HEK293 (cell line): ENCODE results near the gene PITPNC1.

Experiments
- CTCF ChIA-PET: fragments of 350-600 bp; formaldehyde crosslinking; extraction: SDS; loops from one replicate; lab custom pipeline; 2021; ENCODE audit warnings: antibody characterized with exemption; lab: Yijun Ruan, JAX
- POLR2A ChIA-PET: fragments of 300-600 bp; formaldehyde crosslinking; extraction: SDS; loops from one replicate; lab custom pipeline; 2020; ENCODE audit warnings: antibody characterized with exemption, inconsistent platforms; lab: Yijun Ruan, JAX
- H3K27ac ChIP-seq: fragments of 200-500 bp; sonication (Bioruptor generic); 2 replicates; pipeline ENCODE4 v1.5.1; 2014; ENCODE audit warnings: low read depth, low read length, control low read depth, inconsistent platforms; ENCODE audit errors: extremely low read depth
- H3K36me3 ChIP-seq, 2 experiments: fragments of 200-500 bp in 1 of 2; sonication (Bioruptor generic) in 1 of 2; 1 replicate in 1 of 2; 2 replicates in 1 of 2; pipeline ENCODE4 v1.5.1; 2014 to 2017; ENCODE audit warnings: inconsistent platforms in 2 of 2, low read length in 2 of 2; ENCODE audit not compliant: control insufficient read depth in 2 of 2, insufficient read depth in 1 of 2
- H3K4me1 ChIP-seq: fragments of 200-500 bp; sonication (Bioruptor generic); 2 replicates; pipeline ENCODE4 v1.5.1; 2014; ENCODE audit warnings: mild to moderate bottlenecking, low read length, inconsistent platforms; ENCODE audit not compliant: control insufficient read depth, insufficient read depth
- H3K4me3 ChIP-seq: 2 replicates; pipeline ENCODE4 v1.5.1; 2011; ENCODE audit warnings: low read depth, mild to moderate bottlenecking, control low read depth, low read length, moderate library complexity
- H3K9me3 ChIP-seq: fragments of 200-500 bp; sonication (Bioruptor generic); 2 replicates; pipeline ENCODE4 v1.5.1; 2014; ENCODE audit warnings: low read depth, low read length, inconsistent platforms; ENCODE audit not compliant: control insufficient read depth, insufficient read depth
- BCL11B ChIP-seq: fragments of 450-650 bp; formaldehyde crosslinking; IDR thresholded peaks from 2 replicates; pipeline ENCODE4 v1.5.1; 2016; ENCODE audit warnings: low read depth, missing biosample characterization, missing genetic modification characterization
- GLI2 ChIP-seq: fragments of 450-650 bp; formaldehyde crosslinking; IDR thresholded peaks from 2 replicates; pipeline ENCODE4; 2017; ENCODE audit warnings: missing biosample characterization, missing genetic modification characterization, low read depth, borderline replicate concordance
- HOXA7 ChIP-seq: sonication (generic); formaldehyde crosslinking; IDR thresholded peaks from 2 replicates; pipeline ENCODE4 v1.8.1; 2022; ENCODE audit warnings: missing genetic modification reagents, borderline replicate concordance
- HOXD13 ChIP-seq: sonication (generic); formaldehyde crosslinking; IDR thresholded peaks from 2 replicates; pipeline ENCODE4 v1.8.0; 2022; ENCODE audit warnings: missing genetic modification reagents, borderline replicate concordance
- MYNN ChIP-seq: fragments of 450-650 bp; formaldehyde crosslinking; IDR thresholded peaks from 2 replicates; pipeline ENCODE4 v1.5.1; 2016; ENCODE audit warnings: missing biosample characterization, missing genetic modification characterization, borderline replicate concordance
- OSR2 ChIP-seq: fragments of 450-650 bp; formaldehyde crosslinking; IDR thresholded peaks from 2 replicates; pipeline ENCODE4 v1.5.1; 2016; ENCODE audit warnings: missing biosample characterization, missing genetic modification characterization
- TCF7L2 ChIP-seq: IDR thresholded peaks from 2 replicates; pipeline ENCODE4 v1.6.1; 2011; ENCODE audit warnings: low read depth, mild to moderate bottlenecking, inconsistent platforms, low read length, moderate library complexity, borderline replicate concordance
- ZBTB48 ChIP-seq: fragments of 450-650 bp; formaldehyde crosslinking; IDR thresholded peaks from 2 replicates; pipeline ENCODE4 v1.5.1; 2016; ENCODE audit warnings: missing biosample characterization, missing genetic modification characterization
- ZNF10 ChIP-seq: fragments of 450-650 bp; formaldehyde crosslinking; IDR thresholded peaks from 2 replicates; pipeline ENCODE4 v1.5.1; 2017; ENCODE audit warnings: missing biosample characterization, missing genetic modification characterization
- ZNF138 ChIP-seq: fragments of 450-650 bp; formaldehyde crosslinking; IDR thresholded peaks from 2 replicates; pipeline ENCODE4 v1.5.1; 2016; ENCODE audit warnings: missing biosample characterization, missing genetic modification characterization, borderline replicate concordance
- ZNF175 ChIP-seq: fragments of 450-650 bp; formaldehyde crosslinking; IDR thresholded peaks from 2 replicates; pipeline ENCODE4 v1.5.1; 2016; ENCODE audit warnings: missing biosample characterization, missing genetic modification characterization
- ZNF248 ChIP-seq: fragments of 450-650 bp; formaldehyde crosslinking; IDR thresholded peaks from 2 replicates; pipeline ENCODE4 v1.5.1; 2017; ENCODE audit warnings: missing biosample characterization, missing genetic modification characterization
- ZNF350 ChIP-seq: fragments of 450-650 bp; formaldehyde crosslinking; IDR thresholded peaks from 2 replicates; pipeline ENCODE4 v1.5.0; 2017; ENCODE audit warnings: missing biosample characterization, mild to moderate bottlenecking, missing genetic modification characterization
- ZNF37A ChIP-seq: fragments of 450-650 bp; IDR thresholded peaks from 2 replicates; pipeline ENCODE4 v1.5.1; 2018; ENCODE audit warnings: missing biosample characterization, missing genetic modification characterization
- ZNF514 ChIP-seq: fragments of 450-650 bp; formaldehyde crosslinking; IDR thresholded peaks from 2 replicates; pipeline ENCODE4 v1.5.1; 2016; ENCODE audit warnings: missing biosample characterization, missing genetic modification characterization
- ZNF549 ChIP-seq: fragments of 450-650 bp; IDR thresholded peaks from 2 replicates; pipeline ENCODE4 v1.5.1; 2018; ENCODE audit warnings: missing biosample characterization, missing genetic modification characterization, mild to moderate bottlenecking, inconsistent platforms, moderate library complexity
- ZNF654 ChIP-seq: fragments of 450-650 bp; formaldehyde crosslinking; IDR thresholded peaks from 2 replicates; pipeline ENCODE4 v1.5.1; 2016; ENCODE audit warnings: low read depth, missing biosample characterization, missing genetic modification characterization
- ZNF747 ChIP-seq: fragments of 450-650 bp; formaldehyde crosslinking; IDR thresholded peaks from 2 replicates; pipeline ENCODE4 v1.5.1; 2016; ENCODE audit warnings: missing biosample characterization, missing genetic modification characterization
- ZNF785 ChIP-seq: fragments of 450-650 bp; formaldehyde crosslinking; IDR thresholded peaks from 2 replicates; pipeline ENCODE4 v1.5.1; 2016; ENCODE audit warnings: missing biosample characterization, missing genetic modification characterization
- ZSCAN5A ChIP-seq: fragments of 450-650 bp; formaldehyde crosslinking; IDR thresholded peaks from 2 replicates; pipeline ENCODE4 v1.5.1; 2016; ENCODE audit warnings: missing biosample characterization, missing genetic modification characterization
- TF ChIP-seq, protein P1 (sequence below): fragments of 450-650 bp; formaldehyde crosslinking; IDR thresholded peaks from 2 replicates; pipeline ENCODE4 v1.5.1; 2016; ENCODE audit warnings: missing biosample characterization, missing genetic modification characterization
- TF ChIP-seq, protein P2 (sequence below): fragments of 450-650 bp; IDR thresholded peaks from 2 replicates; pipeline ENCODE4 v1.5.1; 2018; ENCODE audit warnings: missing biosample characterization, missing genetic modification characterization
- TF ChIP-seq, protein P3 (sequence below): fragments of 450-650 bp; formaldehyde crosslinking; IDR thresholded peaks from 2 replicates; pipeline ENCODE4 v1.5.1; 2016; ENCODE audit warnings: missing biosample characterization, missing genetic modification characterization
- TF ChIP-seq, protein P4 (sequence below): fragments of 450-650 bp; formaldehyde crosslinking; IDR thresholded peaks from 2 replicates; pipeline ENCODE4 v1.5.1; 2016; ENCODE audit warnings: missing biosample characterization, missing genetic modification characterization, low read depth
- TF ChIP-seq, protein P5 (sequence below): fragments of 450-650 bp; formaldehyde crosslinking; IDR thresholded peaks from 2 replicates; pipeline ENCODE4 v1.5.1; 2016; ENCODE audit warnings: missing biosample characterization, missing genetic modification characterization
- TF ChIP-seq, protein P6 (sequence below): fragments of 450-650 bp; formaldehyde crosslinking; IDR thresholded peaks from 2 replicates; pipeline ENCODE4 v1.5.1; 2017; ENCODE audit warnings: missing biosample characterization, missing genetic modification characterization

The PITPNC1 gene

GRCh38 chr17:67666710-67667109 is 289.6 kb downstream of the PITPNC1 start:
- Histone ChIP-seq H3K36me3 (no peaks in the 10 kb centered on the region; a peak in 1 of 3 replicates), H3K4me3 (no peak overlapping the region), H3K4me1 (peaks cover 8% of the 10 kb centered on the region), H3K27ac (no peak overlapping the region), H3K9me3 (no peaks in the 10 kb centered on the region)
- POLR2A ChIA-PET = no interaction called here
- no peak for TF ChIP-seq HOXD13 (CRISPR knock-in tag)
- no peak for TF ChIP-seq ZNF10 (tag by site-specific recombination)
- TF ChIP-seq ZBTB48 (tag by site-specific recombination) = no peak
- TF ChIP-seq ZNF175 (tag by site-specific recombination) = no peak
- no peak for TF ChIP-seq MYNN (tag by site-specific recombination)
- no peak for TF ChIP-seq TCF7L2
- TF ChIP-seq BCL11B = no peak
- no peak for TF ChIP-seq ZNF549 (tag by site-specific recombination)
- TF ChIP-seq ZNF138 (tag by site-specific recombination) = no peak
- no peak for TF ChIP-seq ZNF747 (tag by site-specific recombination)
- TF ChIP-seq ZSCAN5A (tag by site-specific recombination) = no peak
- TF ChIP-seq, protein P1, sequence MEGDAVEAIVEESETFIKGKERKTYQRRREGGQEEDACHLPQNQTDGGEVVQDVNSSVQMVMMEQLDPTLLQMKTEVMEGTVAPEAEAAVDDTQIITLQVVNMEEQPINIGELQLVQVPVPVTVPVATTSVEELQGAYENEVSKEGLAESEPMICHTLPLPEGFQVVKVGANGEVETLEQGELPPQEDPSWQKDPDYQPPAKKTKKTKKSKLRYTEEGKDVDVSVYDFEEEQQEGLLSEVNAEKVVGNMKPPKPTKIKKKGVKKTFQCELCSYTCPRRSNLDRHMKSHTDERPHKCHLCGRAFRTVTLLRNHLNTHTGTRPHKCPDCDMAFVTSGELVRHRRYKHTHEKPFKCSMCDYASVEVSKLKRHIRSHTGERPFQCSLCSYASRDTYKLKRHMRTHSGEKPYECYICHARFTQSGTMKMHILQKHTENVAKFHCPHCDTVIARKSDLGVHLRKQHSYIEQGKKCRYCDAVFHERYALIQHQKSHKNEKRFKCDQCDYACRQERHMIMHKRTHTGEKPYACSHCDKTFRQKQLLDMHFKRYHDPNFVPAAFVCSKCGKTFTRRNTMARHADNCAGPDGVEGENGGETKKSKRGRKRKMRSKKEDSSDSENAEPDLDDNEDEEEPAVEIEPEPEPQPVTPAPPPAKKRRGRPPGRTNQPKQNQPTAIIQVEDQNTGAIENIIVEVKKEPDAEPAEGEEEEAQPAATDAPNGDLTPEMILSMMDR (tag by site-specific recombination) = no peak
- TF ChIP-seq ZNF248 = no peak
- TF ChIP-seq, protein P2, sequence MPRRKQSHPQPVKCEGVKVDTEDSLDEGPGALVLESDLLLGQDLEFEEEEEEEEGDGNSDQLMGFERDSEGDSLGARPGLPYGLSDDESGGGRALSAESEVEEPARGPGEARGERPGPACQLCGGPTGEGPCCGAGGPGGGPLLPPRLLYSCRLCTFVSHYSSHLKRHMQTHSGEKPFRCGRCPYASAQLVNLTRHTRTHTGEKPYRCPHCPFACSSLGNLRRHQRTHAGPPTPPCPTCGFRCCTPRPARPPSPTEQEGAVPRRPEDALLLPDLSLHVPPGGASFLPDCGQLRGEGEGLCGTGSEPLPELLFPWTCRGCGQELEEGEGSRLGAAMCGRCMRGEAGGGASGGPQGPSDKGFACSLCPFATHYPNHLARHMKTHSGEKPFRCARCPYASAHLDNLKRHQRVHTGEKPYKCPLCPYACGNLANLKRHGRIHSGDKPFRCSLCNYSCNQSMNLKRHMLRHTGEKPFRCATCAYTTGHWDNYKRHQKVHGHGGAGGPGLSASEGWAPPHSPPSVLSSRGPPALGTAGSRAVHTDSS = no peak
- TF ChIP-seq ZNF350 (tag by site-specific recombination) = no peak
- no peak for TF ChIP-seq ZNF514 (tag by site-specific recombination)
- no peak for TF ChIP-seq GLI2 (tag by site-specific recombination)
- no peak for TF ChIP-seq OSR2 (tag by site-specific recombination)
- TF ChIP-seq, protein P3, sequence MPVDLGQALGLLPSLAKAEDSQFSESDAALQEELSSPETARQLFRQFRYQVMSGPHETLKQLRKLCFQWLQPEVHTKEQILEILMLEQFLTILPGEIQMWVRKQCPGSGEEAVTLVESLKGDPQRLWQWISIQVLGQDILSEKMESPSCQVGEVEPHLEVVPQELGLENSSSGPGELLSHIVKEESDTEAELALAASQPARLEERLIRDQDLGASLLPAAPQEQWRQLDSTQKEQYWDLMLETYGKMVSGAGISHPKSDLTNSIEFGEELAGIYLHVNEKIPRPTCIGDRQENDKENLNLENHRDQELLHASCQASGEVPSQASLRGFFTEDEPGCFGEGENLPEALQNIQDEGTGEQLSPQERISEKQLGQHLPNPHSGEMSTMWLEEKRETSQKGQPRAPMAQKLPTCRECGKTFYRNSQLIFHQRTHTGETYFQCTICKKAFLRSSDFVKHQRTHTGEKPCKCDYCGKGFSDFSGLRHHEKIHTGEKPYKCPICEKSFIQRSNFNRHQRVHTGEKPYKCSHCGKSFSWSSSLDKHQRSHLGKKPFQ (tag by site-specific recombination) = no peak
- TF ChIP-seq HOXA7 (CRISPR knock-in tag) = no peak
- CTCF ChIA-PET = interaction anchor here (0.5 to 1.1 kb wide), 2 partner anchors 234 to 377 kb away, joined by 3 to 5 read pairs; no protein-coding TSS in a partner anchor

- Histone ChIP-seq H3K9me3 (no peaks in the 10 kb centered on the region), H3K27ac (peak overlapping the region; percentile 4; the same call in 1 of the 2 replicates), H3K4me1 (peaks cover 10% of the 10 kb centered on the region), H3K36me3 (no peaks in the 10 kb centered on the region; a peak in 1 of 3 replicates), H3K4me3 (no peak overlapping the region)
- ChIA-PET POLR2A (no interaction called here), CTCF (interaction anchor here (0.7 to 1.5 kb wide), 4 partner anchors 18 to 773 kb away, joined by 3 to 5 read pairs (median 4); no protein-coding TSS in a partner anchor)
- TF ChIP-seq, protein P4, sequence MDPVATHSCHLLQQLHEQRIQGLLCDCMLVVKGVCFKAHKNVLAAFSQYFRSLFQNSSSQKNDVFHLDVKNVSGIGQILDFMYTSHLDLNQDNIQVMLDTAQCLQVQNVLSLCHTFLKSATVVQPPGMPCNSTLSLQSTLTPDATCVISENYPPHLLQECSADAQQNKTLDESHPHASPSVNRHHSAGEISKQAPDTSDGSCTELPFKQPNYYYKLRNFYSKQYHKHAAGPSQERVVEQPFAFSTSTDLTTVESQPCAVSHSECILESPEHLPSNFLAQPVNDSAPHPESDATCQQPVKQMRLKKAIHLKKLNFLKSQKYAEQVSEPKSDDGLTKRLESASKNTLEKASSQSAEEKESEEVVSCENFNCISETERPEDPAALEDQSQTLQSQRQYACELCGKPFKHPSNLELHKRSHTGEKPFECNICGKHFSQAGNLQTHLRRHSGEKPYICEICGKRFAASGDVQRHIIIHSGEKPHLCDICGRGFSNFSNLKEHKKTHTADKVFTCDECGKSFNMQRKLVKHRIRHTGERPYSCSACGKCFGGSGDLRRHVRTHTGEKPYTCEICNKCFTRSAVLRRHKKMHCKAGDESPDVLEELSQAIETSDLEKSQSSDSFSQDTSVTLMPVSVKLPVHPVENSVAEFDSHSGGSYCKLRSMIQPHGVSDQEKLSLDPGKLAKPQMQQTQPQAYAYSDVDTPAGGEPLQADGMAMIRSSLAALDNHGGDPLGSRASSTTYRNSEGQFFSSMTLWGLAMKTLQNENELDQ (tag by site-specific recombination) = no peak
- TF ChIP-seq, protein P5, sequence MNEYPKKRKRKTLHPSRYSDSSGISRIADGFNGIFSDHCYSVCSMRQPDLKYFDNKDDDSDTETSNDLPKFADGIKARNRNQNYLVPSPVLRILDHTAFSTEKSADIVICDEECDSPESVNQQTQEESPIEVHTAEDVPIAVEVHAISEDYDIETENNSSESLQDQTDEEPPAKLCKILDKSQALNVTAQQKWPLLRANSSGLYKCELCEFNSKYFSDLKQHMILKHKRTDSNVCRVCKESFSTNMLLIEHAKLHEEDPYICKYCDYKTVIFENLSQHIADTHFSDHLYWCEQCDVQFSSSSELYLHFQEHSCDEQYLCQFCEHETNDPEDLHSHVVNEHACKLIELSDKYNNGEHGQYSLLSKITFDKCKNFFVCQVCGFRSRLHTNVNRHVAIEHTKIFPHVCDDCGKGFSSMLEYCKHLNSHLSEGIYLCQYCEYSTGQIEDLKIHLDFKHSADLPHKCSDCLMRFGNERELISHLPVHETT (tag by site-specific recombination) = no peak
- no peak for TF ChIP-seq ZNF785 (tag by site-specific recombination)
- TF ChIP-seq ZNF37A = no peak
- TF ChIP-seq, protein P6, sequence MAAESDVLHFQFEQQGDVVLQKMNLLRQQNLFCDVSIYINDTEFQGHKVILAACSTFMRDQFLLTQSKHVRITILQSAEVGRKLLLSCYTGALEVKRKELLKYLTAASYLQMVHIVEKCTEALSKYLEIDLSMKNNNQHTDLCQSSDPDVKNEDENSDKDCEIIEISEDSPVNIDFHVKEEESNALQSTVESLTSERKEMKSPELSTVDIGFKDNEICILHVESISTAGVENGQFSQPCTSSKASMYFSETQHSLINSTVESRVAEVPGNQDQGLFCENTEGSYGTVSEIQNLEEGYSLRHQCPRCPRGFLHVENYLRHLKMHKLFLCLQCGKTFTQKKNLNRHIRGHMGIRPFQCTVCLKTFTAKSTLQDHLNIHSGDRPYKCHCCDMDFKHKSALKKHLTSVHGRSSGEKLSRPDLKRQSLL = peak; percentile 95
- no peak for TF ChIP-seq ZNF654 (tag by site-specific recombination)
Measured at GRCh38 chr17:67671493-67671892, 294.4 kb downstream of the PITPNC1 start.
